Gastrocnemius medialis (tissue), 4 donors: ENCODE results near the gene TRPV6. TPM values are rescaled to one million over a fixed set of nuclear protein-coding genes. Genes with fewer than 3 reads are reported as not detected.

ENCODE experiments used
- ATAC-seq, 2 donors: fragments of 150-250 bp; one replicate each; pipeline ENCODE4 v1.9.1; 2016
- DNase-seq, 2 donors: peaks; one replicate each; pipeline ENCODE4 v3.0.0-alpha.2; 2019
- H3K27ac ChIP-seq, 4 donors: fragments of 200-600 bp; sonication (generic); 1 replicate in 1 of 4; 2 replicates in 3 of 4; pipeline ENCODE4 v1.5.1; 2016 to 2018; ENCODE audit warnings: mild to moderate bottlenecking in 2 of 4, moderate library complexity in 1 of 4
- H3K27me3 ChIP-seq, 3 donors: fragments of 200-600 bp; sonication (generic) in 2 of 3; 1 replicate in 1 of 3; 2 replicates in 2 of 3; pipeline versions ENCODE4 v1.5.1 to v1.6.0; 2016 to 2019; ENCODE audit warnings: mild to moderate bottlenecking in 1 of 3, moderate library complexity in 1 of 3
- H3K36me3 ChIP-seq, 2 donors: fragments of 200-600 bp; sonication (generic) in 1 of 2; one replicate each; pipeline ENCODE4 v1.5.1; 2017 to 2018
- H3K4me1 ChIP-seq, 2 donors: fragments of 200-600 bp; sonication (generic) in 1 of 2; one replicate each; pipeline ENCODE4 v1.5.1; 2016 to 2017; ENCODE audit warnings: mild to moderate bottlenecking in 2 of 2
- H3K4me3 ChIP-seq, 4 donors: fragments of 200-600 bp; sonication (generic) in 3 of 4; 1 replicate in 1 of 4; 2 replicates in 3 of 4; pipeline ENCODE4 v1.5.1; 2016 to 2019; ENCODE audit warnings: mild to moderate bottlenecking in 2 of 4
- H3K9me3 ChIP-seq, 3 donors: fragments of 200-600 bp; sonication (generic) in 2 of 3; 1 replicate in 1 of 3; 2 replicates in 2 of 3; pipeline ENCODE4 v1.5.1; 2016 to 2019
- POLR2A ChIP-seq, 2 donors: fragments of 450-650 bp; IDR thresholded peaks; one replicate each; pipeline ENCODE4 v1.6.1; 2017; ENCODE audit warnings: antibody characterized with exemption in 2 of 2, mild to moderate bottlenecking in 2 of 2, moderate library complexity in 2 of 2
- in situ Hi-C, 4 donors: fragments of 200-750 bp; cut with MboI; loops; one replicate each; pipeline versions ENCODE4 v1.15.0 to v1.8.0; 2017; ENCODE audit warnings: low sequenced_read_pairs in 4 of 4
- intact Hi-C: fragments of 100-400 bp; cut with DNase I; formaldehyde crosslinking; loops from one replicate; pipeline ENCODE4 v1.15.1; 2023; ENCODE audit warnings: low total_unique reads
- total RNA-seq, 4 donors: library from RNA; depleted of rRNA; stranded (reverse); fragments of >200 nt; gene quantifications; one replicate each; pipeline versions ENCODE4 v1.1.0 to v1.2.3, GENCODE V29; 2016
- TF ChIP-seq, protein P1 (sequence below), 5 experiments: fragments of 450-650 bp in 3 of 5; fragments of 200-600 bp in 2 of 5; sonication (generic) in 2 of 5; IDR thresholded peaks in 4 of 5; conservative IDR thresholded peaks in 1 of 5; 1 replicate in 4 of 5; 2 replicates in 1 of 5; pipeline ENCODE4 v1.5.1; 2016 to 2019; ENCODE audit warnings: antibody characterized with exemption in 5 of 5, mild to moderate bottlenecking in 3 of 5, moderate library complexity in 3 of 5

TRPV6 gene
- total RNA-seq, 4 donors from 2014 or later: not detected

DNA sequence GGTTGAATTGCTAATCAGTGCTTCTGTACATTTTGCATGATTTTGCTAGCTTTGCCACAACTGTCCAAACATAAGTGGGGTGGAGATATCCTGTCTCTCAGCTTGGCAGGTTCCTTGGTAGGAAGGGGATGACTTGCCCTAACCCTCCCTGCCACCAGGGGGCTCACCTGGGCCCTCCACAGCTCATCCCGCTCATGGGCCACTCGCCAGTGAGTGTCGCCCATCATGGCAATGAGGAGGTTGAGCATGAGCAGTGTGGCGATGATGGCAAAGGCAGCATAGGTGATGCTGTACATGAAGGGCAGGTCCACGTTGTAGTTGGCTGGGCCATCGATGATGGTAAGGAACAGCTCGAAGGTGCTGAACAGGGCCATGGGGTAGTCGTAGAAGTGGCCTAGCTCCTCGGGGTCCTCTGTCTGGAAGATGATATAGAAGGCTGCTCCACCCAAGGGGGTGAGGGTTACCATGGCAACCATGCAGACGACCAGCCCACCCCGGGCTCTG is 12.2 kb downstream of the TRPV6 start:
- in situ Hi-C loops: loop anchor here (10.0 to 25.0 kb wide), 2 partner anchors 131 to 339 kb away; partner anchors contain the start of gene TAS2R40 (in 3 of the 4)
- H3K36me3 ChIP-seq: no peaks in the 10 kb centered on the region

DNA sequence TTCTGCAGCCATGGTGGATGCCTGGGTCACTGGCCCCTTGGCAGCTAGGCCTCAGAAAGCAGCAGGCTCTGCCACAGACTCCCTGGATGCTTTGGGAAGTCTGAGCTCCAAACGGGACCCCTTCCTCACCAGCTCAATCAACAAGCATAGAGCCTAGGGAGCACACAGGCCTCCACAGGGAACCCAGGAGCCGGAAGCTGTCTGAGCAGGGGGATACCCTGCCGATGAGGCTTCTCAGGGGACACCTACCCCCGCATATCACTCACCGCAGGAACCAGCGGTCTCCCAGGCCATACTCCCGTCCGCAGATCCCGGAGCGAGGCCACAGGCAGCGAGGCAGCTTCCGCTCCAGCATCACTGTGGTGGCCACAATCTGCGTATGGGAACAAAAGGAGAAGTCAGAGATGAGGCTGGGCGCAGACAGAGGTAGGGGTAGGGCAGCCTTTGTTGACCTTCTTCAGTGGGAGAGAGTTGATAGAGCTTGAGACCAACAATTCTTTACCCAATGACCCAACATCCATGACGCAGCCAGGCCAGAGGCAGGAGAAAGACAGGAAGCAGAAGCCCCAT is 13.4 kb downstream of the TRPV6 start:
- TF ChIP-seq POLR2A (IDR thresholded peaks at IDR 0.05): no peak
- TF ChIP-seq, protein P1, sequence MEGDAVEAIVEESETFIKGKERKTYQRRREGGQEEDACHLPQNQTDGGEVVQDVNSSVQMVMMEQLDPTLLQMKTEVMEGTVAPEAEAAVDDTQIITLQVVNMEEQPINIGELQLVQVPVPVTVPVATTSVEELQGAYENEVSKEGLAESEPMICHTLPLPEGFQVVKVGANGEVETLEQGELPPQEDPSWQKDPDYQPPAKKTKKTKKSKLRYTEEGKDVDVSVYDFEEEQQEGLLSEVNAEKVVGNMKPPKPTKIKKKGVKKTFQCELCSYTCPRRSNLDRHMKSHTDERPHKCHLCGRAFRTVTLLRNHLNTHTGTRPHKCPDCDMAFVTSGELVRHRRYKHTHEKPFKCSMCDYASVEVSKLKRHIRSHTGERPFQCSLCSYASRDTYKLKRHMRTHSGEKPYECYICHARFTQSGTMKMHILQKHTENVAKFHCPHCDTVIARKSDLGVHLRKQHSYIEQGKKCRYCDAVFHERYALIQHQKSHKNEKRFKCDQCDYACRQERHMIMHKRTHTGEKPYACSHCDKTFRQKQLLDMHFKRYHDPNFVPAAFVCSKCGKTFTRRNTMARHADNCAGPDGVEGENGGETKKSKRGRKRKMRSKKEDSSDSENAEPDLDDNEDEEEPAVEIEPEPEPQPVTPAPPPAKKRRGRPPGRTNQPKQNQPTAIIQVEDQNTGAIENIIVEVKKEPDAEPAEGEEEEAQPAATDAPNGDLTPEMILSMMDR (IDR thresholded peaks at IDR 0.05 in 4 of 5, conservative IDR thresholded peaks at IDR 0.05 in 1 of 5): no peak
- Histone ChIP-seq H3K36me3 (no peaks in the 10 kb centered on the region), H3K9me3 (no peaks in the 10 kb centered on the region), H3K4me1 (no peaks in the 10 kb centered on the region), H3K27me3 (no peaks in the 10 kb centered on the region), H3K27ac (no peak overlapping the region), H3K4me3 (no peak overlapping the region)
- intact Hi-C loops: no loop called here
- in situ Hi-C loops: loop anchor here (10.0 to 25.0 kb wide), 2 partner anchors 133 to 340 kb away; partner anchors contain the start of gene TAS2R40 (in 3 of the 4)
- DNase-seq (no peak), ATAC-seq (no peak)

More for the DNA sequence above, 12.2 kb downstream of the TRPV6 start:
- TF ChIP-seq POLR2A (IDR thresholded peaks at IDR 0.05): no peak
- TF ChIP-seq, protein P1 (IDR thresholded peaks at IDR 0.05 in 4 of 5, conservative IDR thresholded peaks at IDR 0.05 in 1 of 5): peak in 1 of 5 experiments; percentile 14
- Histone ChIP-seq H3K4me3 (no peak overlapping the region), H3K27ac (no peak overlapping the region), H3K27me3 (no peaks in the 10 kb centered on the region), H3K9me3 (no peaks in the 10 kb centered on the region), H3K4me1 (no peaks in the 10 kb centered on the region)
- DNase-seq (no peak), ATAC-seq (no peak)
- intact Hi-C loops: no loop called here

DNA sequence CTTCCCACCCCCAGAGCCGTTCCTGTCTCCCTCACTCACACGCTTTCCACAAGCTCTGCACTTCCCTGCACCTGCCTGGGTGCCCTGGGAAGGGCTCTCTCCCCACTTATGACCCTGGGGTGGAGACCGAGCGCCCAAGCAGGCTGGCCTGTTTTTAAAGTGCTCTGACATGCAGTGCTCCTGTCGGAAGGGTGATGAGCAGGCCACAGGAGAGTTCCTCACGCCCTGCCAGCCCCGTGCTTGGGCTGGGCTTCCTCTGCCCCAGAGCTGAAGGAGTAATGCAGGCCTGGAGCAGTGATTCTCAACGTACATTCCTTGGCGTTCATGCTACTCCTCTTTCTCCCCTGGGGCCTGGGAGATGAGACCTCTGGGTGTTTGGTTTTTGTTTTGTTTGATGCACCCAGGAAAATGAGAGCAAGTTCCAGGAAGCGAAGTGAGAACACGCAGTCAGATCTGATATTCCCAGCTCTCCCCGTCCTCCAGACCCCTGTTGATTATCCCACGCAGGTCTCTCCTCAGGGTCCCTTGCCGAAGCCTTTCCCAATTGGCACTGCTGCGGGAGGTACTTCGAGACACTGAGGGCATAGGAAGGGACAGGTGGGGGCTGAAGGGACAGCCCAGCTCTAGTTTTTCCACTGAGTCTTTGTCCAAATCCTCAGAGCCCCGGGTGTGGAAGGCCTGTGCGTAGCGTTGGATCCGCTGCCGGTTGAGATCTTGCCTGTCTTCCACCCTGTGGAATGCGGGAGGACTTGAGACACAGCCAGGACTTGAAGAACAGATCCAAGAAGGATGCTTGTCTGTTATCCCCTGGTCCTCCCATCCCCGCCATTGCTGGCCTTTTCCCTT is 14.1 kb downstream of the TRPV6 start:
- no peak overlapping the region for H3K27ac ChIP-seq
- H3K36me3 ChIP-seq: no peaks in the 10 kb centered on the region
- no peaks in the 10 kb centered on the region for H3K27me3 ChIP-seq
- in situ Hi-C loops (loop anchor here (10.0 to 25.0 kb wide), 2 partner anchors 133 to 341 kb away; partner anchors contain the start of gene TAS2R40 (in 3 of the 4)), intact Hi-C loops (no loop called here)
- no peak for TF ChIP-seq POLR2A (IDR thresholded peaks at IDR 0.05)
- TF ChIP-seq, protein P1 (IDR thresholded peaks at IDR 0.05 in 4 of 5, conservative IDR thresholded peaks at IDR 0.05 in 1 of 5): no peak
- DNase-seq (no peak), ATAC-seq (no peak)
- no peaks in the 10 kb centered on the region for H3K4me1 ChIP-seq
- no peaks in the 10 kb centered on the region for H3K9me3 ChIP-seq
- H3K4me3 ChIP-seq: no peak overlapping the region

DNA sequence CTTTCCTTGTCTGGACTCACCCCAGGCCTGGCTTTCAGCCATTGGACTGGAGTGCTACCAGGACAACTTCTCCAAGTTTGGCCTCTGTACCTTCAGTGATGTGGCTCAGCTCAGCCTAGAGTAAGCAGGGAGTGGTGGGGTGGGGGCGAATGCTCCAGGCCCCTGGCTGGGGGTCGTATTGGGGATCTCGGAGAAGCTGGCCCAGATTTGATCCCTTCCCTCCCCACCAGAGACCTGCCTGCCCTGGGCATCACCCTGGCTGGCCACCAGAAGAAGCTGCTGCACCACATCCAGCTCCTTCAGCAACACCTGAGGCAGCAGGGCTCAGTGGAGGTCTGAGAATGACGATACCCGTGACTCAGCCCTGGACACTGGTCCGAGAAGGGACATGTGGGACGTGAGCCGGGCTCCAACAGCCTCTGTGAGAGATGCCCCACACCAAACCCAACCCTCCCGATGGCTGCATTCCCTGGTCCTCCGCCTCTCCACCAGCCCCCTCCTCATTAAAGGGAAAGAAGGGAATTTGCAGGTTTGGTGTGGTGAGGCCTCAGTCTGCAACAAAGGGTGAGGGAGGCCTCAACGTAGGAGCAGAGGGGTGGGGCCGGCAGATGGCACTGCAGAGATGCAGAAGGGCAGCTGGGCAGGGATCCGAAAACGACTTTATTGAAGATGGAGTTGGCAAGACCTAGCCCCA is 14.8 kb downstream of the TRPV6 start:
- Histone ChIP-seq H3K9me3 (no peaks in the 10 kb centered on the region), H3K4me1 (no peaks in the 10 kb centered on the region), H3K4me3 (no peak overlapping the region), H3K36me3 (no peaks in the 10 kb centered on the region), H3K27me3 (no peaks in the 10 kb centered on the region), H3K27ac (no peak overlapping the region)
- in situ Hi-C loops: loop anchor here (10.0 to 25.0 kb wide), 2 partner anchors 134 to 342 kb away; partner anchors contain the start of gene TAS2R40 (in 3 of the 4)
- TF ChIP-seq, protein P1 (IDR thresholded peaks at IDR 0.05 in 4 of 5, conservative IDR thresholded peaks at IDR 0.05 in 1 of 5): no peak
- no peak for TF ChIP-seq POLR2A (IDR thresholded peaks at IDR 0.05)
- ATAC-seq (no peak), DNase-seq (no peak)
- intact Hi-C loops: no loop called here
